GM12892 (cell line): ENCODE measurements around the gene IKZF1.

Experiments
- POLR2A ChIP-seq: IDR thresholded peaks from 2 replicates; pipeline ENCODE4 v1.6.1; 2011; ENCODE audit warnings: low read depth, low read length, control low read depth
- POLR2AphosphoS5 ChIP-seq: IDR thresholded peaks from 2 replicates; pipeline ENCODE4 v1.6.1; 2011; ENCODE audit warnings: low read depth, low read length, control low read depth
- TAF1 ChIP-seq: IDR thresholded peaks from 2 replicates; pipeline ENCODE4 v1.6.1; 2011; ENCODE audit warnings: low read depth, mild to moderate bottlenecking, control low read depth, low read length, borderline replicate concordance

DNA sequence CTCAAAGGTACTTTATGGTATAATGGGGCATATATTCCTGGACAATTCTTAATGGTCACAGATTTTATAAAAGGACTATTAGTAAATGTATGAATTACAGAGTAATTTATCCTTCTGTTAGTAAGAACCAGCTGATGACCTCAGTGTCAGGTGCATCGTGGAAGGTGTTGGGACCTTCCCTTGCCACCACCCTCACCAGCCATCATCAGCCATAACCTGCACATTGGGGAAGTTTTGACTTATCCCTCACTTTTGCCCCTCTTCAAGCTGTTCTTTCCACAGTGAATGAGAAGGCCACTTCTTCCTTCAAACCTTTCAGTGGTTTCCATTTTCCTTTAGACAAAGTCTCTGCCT is 93.4 kb downstream of the IKZF1 start:
- TF ChIP-seq POLR2A (no peak), POLR2AphosphoS5 (no peak), TAF1 (no peak)
